Keratinocyte (primary cell): Measurements from ENCODE around the gene C3orf20. TPM values are rescaled to one million over a fixed set of nuclear protein-coding genes. Genes with fewer than 3 reads are reported as not detected.

Experiments
- DNase-seq: peaks from one replicate; pipeline ENCODE4 v3.0.0-alpha.2; 2011; ENCODE audit warnings: low read depth, missing footprints, low spot score
- FAIRE-seq: peaks from 2 replicates; lab custom pipeline; 2011; peaks lifted over from hg19 to GRCh38; lab: Jason Lieb, UNC
- H2AFZ ChIP-seq: 2 replicates; pipeline ENCODE4 v1.6.0; 2012; ENCODE audit warnings: low read length, control low read depth, inconsistent platforms; ENCODE audit not compliant: control insufficient read depth
- H3K27ac ChIP-seq: 2 replicates; pipeline ENCODE4 v1.5.1; 2011; ENCODE audit warnings: low read length; ENCODE audit not compliant: control insufficient read depth, insufficient read depth
- H3K27me3 ChIP-seq: 3 replicates; pipeline ENCODE4 v1.6.0; 2011; ENCODE audit warnings: low read length; ENCODE audit not compliant: control insufficient read depth, insufficient read depth; ENCODE audit errors: extremely low read depth
- H3K36me3 ChIP-seq, 2 experiments: 2 replicates in 1 of 2; 3 replicates in 1 of 2; pipeline ENCODE4 v1.5.1; 2011; ENCODE audit warnings: low read length in 2 of 2, mild to moderate bottlenecking in 1 of 2; ENCODE audit not compliant: control insufficient read depth in 2 of 2, insufficient read depth in 2 of 2; ENCODE audit errors: extremely low read depth in 1 of 2
- H3K4me1 ChIP-seq: 3 replicates; pipeline ENCODE4 v1.5.1; 2011; ENCODE audit warnings: low read length; ENCODE audit not compliant: control insufficient read depth, insufficient read depth; ENCODE audit errors: extremely low read depth
- H3K4me2 ChIP-seq: 3 replicates; pipeline ENCODE4 v1.6.0; 2011; ENCODE audit warnings: low read depth, low read length; ENCODE audit not compliant: control insufficient read depth, insufficient read depth; ENCODE audit errors: extremely low read depth
- H3K4me3 ChIP-seq, 3 experiments: fragments of 200-600 bp in 1 of 3; sonication (generic) in 1 of 3; 2 replicates in 2 of 3; 3 replicates in 1 of 3; pipeline ENCODE4 v1.5.1; 2011 to 2016; ENCODE audit warnings: low read length in 3 of 3, mild to moderate bottlenecking in 3 of 3, control low read depth in 2 of 3, inconsistent platforms in 1 of 3, low read depth in 1 of 3, mixed read lengths in 1 of 3, mixed run types in 1 of 3, moderate library complexity in 1 of 3; ENCODE audit not compliant: control insufficient read depth in 2 of 3, insufficient read depth in 2 of 3; ENCODE audit errors: extremely low read depth in 1 of 3
- H3K79me2 ChIP-seq: 2 replicates; pipeline ENCODE4 v1.6.0; 2012; ENCODE audit warnings: low read length; ENCODE audit not compliant: control insufficient read depth, insufficient read depth
- H3K9ac ChIP-seq: 3 replicates; pipeline ENCODE4 v1.6.0; 2011; ENCODE audit warnings: low read length; ENCODE audit not compliant: control insufficient read depth, insufficient read depth; ENCODE audit errors: extremely low read depth
- H3K9me1 ChIP-seq: 3 replicates; pipeline ENCODE4 v1.6.0; 2011; ENCODE audit warnings: low read length; ENCODE audit not compliant: control insufficient read depth, insufficient read depth; ENCODE audit errors: extremely low read depth
- H3K9me3 ChIP-seq: 2 replicates; pipeline ENCODE4 v1.5.1; 2012; ENCODE audit warnings: low read depth, low read length; ENCODE audit not compliant: control insufficient read depth
- H4K20me1 ChIP-seq: 3 replicates; pipeline ENCODE4 v1.6.0; 2011; ENCODE audit warnings: low read length; ENCODE audit not compliant: control insufficient read depth, insufficient read depth; ENCODE audit errors: extremely low read depth
- EZH2 ChIP-seq: IDR thresholded peaks from one replicate; pipeline ENCODE4 v1.6.1; 2012; ENCODE audit warnings: inconsistent platforms, mild to moderate bottlenecking, low read length, moderate library complexity
- dilution Hi-C: fragments of 300-500 bp; cut with MboI; formaldehyde crosslinking; loops from one replicate; pipeline ENCODE4 v1.7.0; 2020; ENCODE audit warnings: low sequenced_read_pairs; ENCODE audit not compliant: extremely low pct_ligation_motif_present
- polyA plus RNA-seq, 5 experiments: library from polyadenylated mRNA; depleted of rRNA in 3 of 5; stranded (reverse) in 3 of 5; stranded (forward) in 1 of 5; unstranded in 1 of 5; fragments of >200 nt; gene quantifications; 1 replicate in 1 of 5; 2 replicates in 3 of 5; 3 replicates in 1 of 5; pipeline versions ENCODE4 v1.2.1 to v1.2.3, GENCODE V29; 2011 to 2012; ENCODE audit warnings: missing spikeins in 2 of 5, low read depth in 1 of 5, low replicate concordance in 1 of 5
- TF ChIP-seq, protein P1 (sequence below), 3 experiments: IDR thresholded peaks in 1 of 3; conservative IDR thresholded peaks in 1 of 3; optimal IDR thresholded peaks in 1 of 3; 2 replicates in 2 of 3; 3 replicates in 1 of 3; pipeline versions ENCODE3 to v1.5.1; 2011; ENCODE audit warnings: low read length in 3 of 3, mild to moderate bottlenecking in 3 of 3, moderate library complexity in 2 of 3, control low read depth in 1 of 3, inconsistent platforms in 1 of 3; ENCODE audit not compliant: insufficient read depth in 2 of 3; ENCODE audit errors: extremely low read depth in 1 of 3

C3orf20 gene
- polyA plus RNA-seq, 1 donor (not counting 4 experiments of a cell fraction or from before 2014, with no cell fraction given), result not detected

DNA sequence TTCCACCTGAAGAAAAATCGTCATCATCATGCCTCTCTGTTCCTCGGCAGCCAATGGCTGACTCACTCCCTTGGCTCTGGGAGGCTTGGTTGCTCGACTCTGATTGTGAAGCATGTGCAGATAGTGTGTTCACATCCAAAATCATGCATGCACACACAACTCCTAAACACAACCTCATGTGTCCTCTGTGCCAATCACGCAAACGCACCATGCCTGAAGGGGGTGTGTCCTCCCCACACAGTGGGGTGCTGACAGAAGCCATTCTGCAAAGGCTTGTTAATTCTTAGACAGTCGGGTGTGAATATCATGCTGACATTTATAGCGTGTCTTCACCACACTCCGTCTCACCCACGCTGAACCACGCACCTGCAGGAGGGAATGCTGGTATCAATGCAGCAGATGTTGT lies 34.8 kb upstream of the C3orf20 start:
- FAIRE-seq (peak; percentile 20), DNase-seq (no peak)
- H3K9me1 ChIP-seq, result no peaks in the 10 kb centered on the region

DNA sequence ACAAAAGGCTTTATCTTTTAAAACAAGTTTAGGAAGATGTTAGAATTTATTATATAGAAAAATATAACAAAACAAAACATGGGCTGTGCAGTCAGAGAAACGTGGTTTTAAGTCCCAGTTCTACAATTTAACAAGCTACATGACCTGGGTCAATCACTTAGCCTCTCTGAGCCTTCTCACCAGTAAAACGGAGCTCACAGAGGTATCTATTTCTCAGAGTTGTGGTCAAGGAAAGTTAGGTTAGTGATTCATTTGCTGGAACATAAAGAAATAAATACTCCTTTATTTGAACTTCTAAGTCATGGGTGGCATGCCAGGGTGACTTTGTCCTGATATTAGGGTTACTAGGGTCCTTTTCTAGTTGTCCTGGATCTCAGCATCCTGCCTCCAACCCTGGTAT lies 34.2 kb upstream of the C3orf20 start:
- dilution Hi-C loops, result no loop called here
- DNase-seq, result no peak
- H3K27me3 ChIP-seq, result peaks cover 4% of the 10 kb centered on the region

More for the DNA sequence above, 34.8 kb upstream of the C3orf20 start:
- TF ChIP-seq EZH2, result no peak
- TF ChIP-seq, protein P1, sequence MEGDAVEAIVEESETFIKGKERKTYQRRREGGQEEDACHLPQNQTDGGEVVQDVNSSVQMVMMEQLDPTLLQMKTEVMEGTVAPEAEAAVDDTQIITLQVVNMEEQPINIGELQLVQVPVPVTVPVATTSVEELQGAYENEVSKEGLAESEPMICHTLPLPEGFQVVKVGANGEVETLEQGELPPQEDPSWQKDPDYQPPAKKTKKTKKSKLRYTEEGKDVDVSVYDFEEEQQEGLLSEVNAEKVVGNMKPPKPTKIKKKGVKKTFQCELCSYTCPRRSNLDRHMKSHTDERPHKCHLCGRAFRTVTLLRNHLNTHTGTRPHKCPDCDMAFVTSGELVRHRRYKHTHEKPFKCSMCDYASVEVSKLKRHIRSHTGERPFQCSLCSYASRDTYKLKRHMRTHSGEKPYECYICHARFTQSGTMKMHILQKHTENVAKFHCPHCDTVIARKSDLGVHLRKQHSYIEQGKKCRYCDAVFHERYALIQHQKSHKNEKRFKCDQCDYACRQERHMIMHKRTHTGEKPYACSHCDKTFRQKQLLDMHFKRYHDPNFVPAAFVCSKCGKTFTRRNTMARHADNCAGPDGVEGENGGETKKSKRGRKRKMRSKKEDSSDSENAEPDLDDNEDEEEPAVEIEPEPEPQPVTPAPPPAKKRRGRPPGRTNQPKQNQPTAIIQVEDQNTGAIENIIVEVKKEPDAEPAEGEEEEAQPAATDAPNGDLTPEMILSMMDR (optimal IDR thresholded peaks at IDR 0.05 in 1 of 3, IDR thresholded peaks at IDR 0.05 in 1 of 3, conservative IDR thresholded peaks at IDR 0.05 in 1 of 3; ENCODE audit: extremely low read depth in 1 of 3, insufficient read depth in 2 of 3, low read length in 3 of 3), result no peak
- H3K4me1 ChIP-seq, result peaks cover 10% of the 10 kb centered on the region
- no peak overlapping the region for H3K27ac ChIP-seq
- no peaks in the 10 kb centered on the region for H3K9me3 ChIP-seq
- no peaks in the 10 kb centered on the region for H3K36me3 ChIP-seq
- peak overlapping the region; percentile 52 for H3K4me2 ChIP-seq
- H2AFZ ChIP-seq, result no peak overlapping the region
- no peak overlapping the region for H3K4me3 ChIP-seq
- peaks cover 4% of the 10 kb centered on the region for H3K27me3 ChIP-seq
- dilution Hi-C loops, result no loop called here
- no peak overlapping the region for H3K9ac ChIP-seq
- H4K20me1 ChIP-seq, result no peaks in the 10 kb centered on the region
- H3K79me2 ChIP-seq, result no peaks in the 10 kb centered on the region

More for the DNA sequence above, 34.2 kb upstream of the C3orf20 start:
- H3K27ac ChIP-seq, result no peak overlapping the region
- H4K20me1 ChIP-seq, result no peaks in the 10 kb centered on the region
- H2AFZ ChIP-seq, result no peak overlapping the region
- no peak for TF ChIP-seq EZH2
- TF ChIP-seq, protein P1 (optimal IDR thresholded peaks at IDR 0.05 in 1 of 3, IDR thresholded peaks at IDR 0.05 in 1 of 3, conservative IDR thresholded peaks at IDR 0.05 in 1 of 3; ENCODE audit: extremely low read depth in 1 of 3, insufficient read depth in 2 of 3, low read length in 3 of 3), result no peak
- H3K36me3 ChIP-seq, result no peaks in the 10 kb centered on the region
- FAIRE-seq, result no peak
- peaks cover 6% of the 10 kb centered on the region for H3K4me1 ChIP-seq
- H3K9ac ChIP-seq, result no peak overlapping the region
- H3K9me3 ChIP-seq, result no peaks in the 10 kb centered on the region
- H3K9me1 ChIP-seq, result no peaks in the 10 kb centered on the region
- no peaks in the 10 kb centered on the region for H3K79me2 ChIP-seq
- no peak overlapping the region for H3K4me3 ChIP-seq
- H3K4me2 ChIP-seq, result no peak overlapping the region
